Activated CD4-positive, alpha-beta T cell treated with anti-CD3 and anti-CD28 coated beads, Interleukin-2, amount 50 U/mL, for 48 hours (primary cell): Measurements from ENCODE around the gene RGS17.
"Not testable (repeated sequence)": the region's sequence is repeated elsewhere in the genome, so short reads cannot be mapped to it uniquely, and the experiment has no call there.

ENCODE experiments used
- DNase-seq, 2 experiments: peaks; one replicate each; pipeline ENCODE4 v3.0.0-alpha.2; 2020

The RGS17 gene

GRCh38 chr6:153123801-153124200 is 7.3 kb downstream of the RGS17 start:
- DNase-seq = no peak

DNA sequence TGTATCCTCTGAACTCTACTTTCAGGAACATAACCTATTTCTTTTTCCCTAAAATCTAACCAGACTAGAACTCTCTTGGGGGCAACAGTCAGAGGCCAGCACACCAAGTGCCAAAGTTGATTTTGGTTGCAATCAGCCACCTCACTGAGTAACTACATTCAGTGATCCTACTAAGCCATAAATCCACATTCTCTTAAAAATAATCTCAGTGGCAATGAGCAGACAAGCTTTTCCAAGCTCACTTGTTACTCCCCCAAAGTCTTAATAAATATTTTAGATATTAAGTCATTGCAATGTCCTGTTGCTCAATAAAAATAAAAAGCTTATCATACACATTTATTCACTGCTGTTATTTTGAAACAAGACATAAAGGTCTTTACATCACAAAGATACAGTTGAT is 9.8 kb downstream of the RGS17 start:
- DNase-seq = no peak

DNA sequence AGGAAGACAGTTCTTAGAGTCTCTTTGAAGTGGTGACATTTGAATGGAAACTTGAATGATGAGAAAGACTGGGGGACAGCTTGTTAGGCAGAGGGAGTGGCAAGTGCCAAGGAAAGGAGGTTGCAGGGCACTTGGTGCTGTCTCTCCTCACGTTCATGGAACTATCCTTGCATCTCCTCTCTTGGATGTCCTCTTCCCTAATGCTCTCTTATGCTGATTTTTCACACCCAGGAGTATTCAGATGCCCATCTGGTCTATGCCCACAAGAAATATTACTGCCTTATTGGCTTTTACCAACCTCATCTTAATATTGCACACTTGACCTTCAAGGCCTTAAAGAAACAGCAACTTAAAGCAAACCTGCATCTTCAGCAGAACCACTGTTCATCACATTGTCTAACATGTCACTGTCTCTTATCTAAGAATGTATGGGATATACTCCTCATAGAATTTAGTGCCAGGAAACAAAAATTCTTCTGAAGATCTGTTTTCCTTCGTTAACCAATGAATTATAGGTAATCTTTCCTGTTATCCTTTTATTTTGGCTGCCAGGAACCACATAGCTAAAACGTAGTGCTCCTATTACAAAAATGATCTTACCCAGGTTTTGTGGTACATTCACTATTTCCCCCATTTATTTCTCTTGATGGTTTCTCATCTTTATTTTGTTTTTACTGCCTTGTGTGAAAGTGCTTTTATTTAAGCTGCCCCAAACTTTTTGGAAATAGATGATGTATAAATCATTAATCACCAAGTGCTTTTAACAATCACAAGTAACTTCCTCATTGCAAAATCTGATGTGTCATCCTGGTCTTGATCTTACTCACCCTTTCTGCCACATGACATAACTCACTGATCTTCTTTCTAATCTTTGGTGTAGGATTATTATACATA is 12.8 kb downstream of the RGS17 start:
- no peak for DNase-seq

DNA sequence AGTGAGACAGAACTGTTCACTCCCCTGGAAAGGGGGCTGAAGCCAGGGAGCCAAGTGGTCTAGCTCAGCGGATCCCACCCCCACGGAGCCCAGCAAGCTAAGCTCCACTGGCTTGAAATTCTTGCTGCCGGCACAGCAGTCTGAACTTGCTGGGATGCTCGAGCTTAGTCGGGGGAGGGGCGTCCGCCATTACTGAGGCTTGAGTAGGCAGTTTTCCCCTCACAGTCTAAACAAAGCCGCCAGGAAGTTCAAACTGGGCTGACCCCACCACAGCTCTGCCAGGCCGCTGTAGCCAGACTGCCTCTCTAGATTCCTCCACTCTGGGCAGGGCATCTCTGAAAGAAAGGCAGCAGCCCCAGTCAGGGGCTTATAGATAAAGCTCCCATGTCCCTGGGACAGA is 20.0 kb downstream of the RGS17 start:
- not testable (repeated sequence) for DNase-seq

DNA sequence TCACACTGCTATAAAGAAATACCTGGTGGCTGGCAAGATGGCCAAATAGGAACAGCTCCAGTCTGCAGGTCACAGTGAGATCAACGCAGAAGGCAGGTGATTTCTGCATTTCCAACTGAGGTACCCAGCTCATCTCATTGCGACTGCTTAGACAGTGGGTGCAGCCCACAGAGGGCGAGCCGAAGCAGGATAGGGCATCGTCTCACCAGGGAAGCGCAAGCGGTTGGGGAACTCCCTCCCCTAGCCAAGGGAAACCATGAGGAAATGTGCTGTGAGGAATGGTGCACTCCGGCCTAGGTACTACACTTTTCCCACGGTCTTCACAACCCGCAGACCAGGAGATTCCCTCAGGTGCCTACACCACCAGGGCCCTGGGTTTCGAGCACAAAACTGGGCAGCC is 20.5 kb downstream of the RGS17 start:
- not testable (repeated sequence) for DNase-seq

DNA sequence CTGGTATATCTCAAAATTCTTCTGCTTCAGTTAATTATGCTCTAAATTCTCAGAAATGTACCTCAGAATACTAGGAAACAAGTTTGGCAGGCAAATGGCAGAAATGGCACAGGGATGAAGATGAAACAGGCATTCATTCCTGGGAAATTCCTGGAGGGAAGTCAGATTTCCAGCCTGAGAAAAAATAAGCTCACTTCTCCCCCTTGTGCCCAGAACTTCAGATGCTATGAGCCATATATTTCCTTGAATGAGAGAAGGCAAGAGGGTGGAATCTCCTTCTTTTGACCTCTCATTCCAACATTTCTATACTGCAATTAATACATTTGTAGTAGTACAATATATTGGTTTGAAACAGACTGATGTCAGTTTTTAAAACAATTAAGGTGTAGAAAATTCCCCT is 22.8 kb downstream of the RGS17 start:
- no peak for DNase-seq

DNA sequence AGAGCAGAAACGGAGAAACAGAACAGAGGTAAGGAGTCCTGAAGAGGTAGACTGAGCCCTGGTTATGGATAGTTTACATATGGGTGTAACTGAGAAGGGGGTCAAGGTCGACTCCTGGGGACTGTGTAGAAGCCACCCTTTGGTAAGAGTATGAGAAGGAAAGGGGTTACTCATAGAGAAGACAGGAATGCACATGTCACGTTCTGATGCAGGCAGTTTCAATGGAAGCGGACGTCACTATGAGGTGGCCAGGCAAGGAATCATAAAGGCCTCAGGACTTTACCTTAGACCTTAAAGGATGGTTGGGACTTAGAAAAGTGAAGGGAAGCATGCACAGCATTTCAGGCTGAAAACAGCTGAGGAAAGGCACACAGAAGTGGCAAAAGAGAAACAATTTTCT is 25.1 kb downstream of the RGS17 start:
- no peak for DNase-seq

GRCh38 chr6:153104220-153104619 is 26.9 kb downstream of the RGS17 start:
- no peak for DNase-seq

DNA sequence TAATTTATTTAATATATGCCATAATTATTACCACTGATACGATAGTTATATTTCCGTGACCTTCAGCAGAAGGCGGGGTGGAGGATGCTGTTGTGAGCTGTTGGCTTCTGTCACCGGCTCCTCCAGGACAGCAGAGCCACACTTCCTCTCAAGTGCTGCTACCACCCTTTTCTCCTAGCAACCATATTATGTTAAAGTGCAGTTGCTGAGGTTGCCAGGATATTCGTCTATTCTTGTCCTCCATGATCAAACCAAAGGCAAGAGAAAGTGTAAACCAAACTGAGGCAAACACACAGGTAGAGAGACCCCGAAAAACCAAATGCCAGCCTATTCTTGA is 27.8 kb downstream of the RGS17 start:
- DNase-seq = no peak

GRCh38 chr6:153102605-153103318 is 28.3 kb downstream of the RGS17 start:
- no peak for DNase-seq

- DNase-seq = no peak
Observed at GRCh38 chr6:153101461-153101860, 29.6 kb downstream of the RGS17 start.

GRCh38 chr6:153099636-153100035 is 31.4 kb downstream of the RGS17 start:
- DNase-seq = no peak

DNA sequence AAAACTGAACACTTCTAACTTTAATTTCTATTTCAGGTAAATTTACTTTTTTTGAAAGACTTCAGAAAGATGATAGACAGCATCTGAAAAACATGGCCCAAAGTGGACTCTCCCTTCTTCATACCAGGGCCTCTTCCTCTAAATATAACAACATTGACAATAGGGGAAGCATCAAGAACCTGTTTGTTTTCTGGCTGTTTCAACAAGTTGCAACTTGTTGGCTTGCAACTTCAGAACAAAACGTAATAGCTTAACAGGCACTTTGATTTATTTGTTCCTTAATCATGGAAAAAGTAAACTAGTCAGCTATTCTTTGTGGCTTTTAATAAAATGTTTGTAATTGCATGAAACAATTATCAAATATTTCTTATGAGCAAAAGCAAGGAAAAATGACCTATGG is 34.3 kb downstream of the RGS17 start:
- DNase-seq = no peak

GRCh38 chr6:153096031-153096430 is 35.1 kb downstream of the RGS17 start:
- no peak for DNase-seq

- no peak for DNase-seq
Observed at GRCh38 chr6:153092082-153093013, 38.7 kb downstream of the RGS17 start.

GRCh38 chr6:153090241-153090930 is 40.7 kb downstream of the RGS17 start:
- no peak for DNase-seq

- DNase-seq = no peak
Observed at GRCh38 chr6:153088796-153089195, 42.3 kb downstream of the RGS17 start.

GRCh38 chr6:153087436-153087835 is 43.6 kb downstream of the RGS17 start:
- DNase-seq = no peak

- no peak for DNase-seq
Observed at GRCh38 chr6:153086225-153086990, 44.7 kb downstream of the RGS17 start.

GRCh38 chr6:153085239-153085638 is 45.8 kb downstream of the RGS17 start:
- DNase-seq = no peak

DNA sequence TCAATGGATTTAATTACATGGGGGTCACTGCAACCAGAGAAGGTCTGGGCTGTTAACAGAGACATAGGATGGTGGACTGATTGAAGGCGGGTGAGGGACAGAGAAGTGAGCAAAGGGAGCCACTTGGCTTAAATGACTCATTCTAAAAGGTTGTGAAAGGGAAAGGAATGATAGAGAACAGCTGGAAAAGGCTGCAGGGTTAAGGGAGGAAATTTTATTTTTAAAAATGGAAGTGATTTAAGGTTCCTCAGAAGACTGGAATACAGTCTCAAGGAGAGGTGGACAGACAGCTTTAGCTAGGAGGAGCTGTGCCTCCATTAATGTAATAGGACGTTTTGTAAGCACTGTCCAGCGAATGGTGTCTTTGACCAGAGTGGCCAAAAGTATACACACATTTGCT is 46.7 kb downstream of the RGS17 start:
- no peak for DNase-seq

GRCh38 chr6:153083869-153084268 is 47.2 kb downstream of the RGS17 start:
- DNase-seq = no peak
